ENCODE results near the gene GABARAP.

Gene GABARAP

DNA sequence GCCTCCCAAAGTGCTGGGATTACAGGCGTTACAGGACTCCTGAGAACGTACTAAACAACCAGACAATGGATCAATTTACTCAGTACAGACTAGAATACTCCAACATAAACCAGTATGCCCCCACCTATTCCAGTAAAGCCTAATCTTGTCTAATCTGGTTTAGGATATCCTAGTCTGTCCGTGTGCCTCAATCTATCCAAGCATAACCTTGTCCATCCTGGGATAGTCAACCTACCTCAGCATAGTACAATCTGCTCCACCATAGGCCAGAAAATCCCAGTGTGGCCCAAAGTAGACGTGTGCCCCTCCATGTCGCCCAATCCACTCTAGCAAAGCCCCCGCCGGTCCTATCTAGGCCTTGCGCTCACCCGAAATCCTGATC is 8.6 kb downstream of the GABARAP start:
- TF ChIP-seq, protein P1, sequence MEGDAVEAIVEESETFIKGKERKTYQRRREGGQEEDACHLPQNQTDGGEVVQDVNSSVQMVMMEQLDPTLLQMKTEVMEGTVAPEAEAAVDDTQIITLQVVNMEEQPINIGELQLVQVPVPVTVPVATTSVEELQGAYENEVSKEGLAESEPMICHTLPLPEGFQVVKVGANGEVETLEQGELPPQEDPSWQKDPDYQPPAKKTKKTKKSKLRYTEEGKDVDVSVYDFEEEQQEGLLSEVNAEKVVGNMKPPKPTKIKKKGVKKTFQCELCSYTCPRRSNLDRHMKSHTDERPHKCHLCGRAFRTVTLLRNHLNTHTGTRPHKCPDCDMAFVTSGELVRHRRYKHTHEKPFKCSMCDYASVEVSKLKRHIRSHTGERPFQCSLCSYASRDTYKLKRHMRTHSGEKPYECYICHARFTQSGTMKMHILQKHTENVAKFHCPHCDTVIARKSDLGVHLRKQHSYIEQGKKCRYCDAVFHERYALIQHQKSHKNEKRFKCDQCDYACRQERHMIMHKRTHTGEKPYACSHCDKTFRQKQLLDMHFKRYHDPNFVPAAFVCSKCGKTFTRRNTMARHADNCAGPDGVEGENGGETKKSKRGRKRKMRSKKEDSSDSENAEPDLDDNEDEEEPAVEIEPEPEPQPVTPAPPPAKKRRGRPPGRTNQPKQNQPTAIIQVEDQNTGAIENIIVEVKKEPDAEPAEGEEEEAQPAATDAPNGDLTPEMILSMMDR (IDR thresholded peaks at IDR 0.05; ENCODE audit: control extremely low read depth, extremely low read depth, low read depth, missing control alignments) = no peak
- DNase-seq (ENCODE audit: extremely low spot score) = no peak
- ChIA-PET CTCF (interaction anchor here (4.4 kb wide), 1 partner anchor 13 kb away, joined by 26 read pairs; the partner anchor contains the start of genes ACADVL and DLG4), POLR2A (interaction anchor here (1.0 kb wide), 1 partner anchor 9 kb away, joined by 3 read pairs; the partner anchor contains the start of gene GABARAP)

DNA sequence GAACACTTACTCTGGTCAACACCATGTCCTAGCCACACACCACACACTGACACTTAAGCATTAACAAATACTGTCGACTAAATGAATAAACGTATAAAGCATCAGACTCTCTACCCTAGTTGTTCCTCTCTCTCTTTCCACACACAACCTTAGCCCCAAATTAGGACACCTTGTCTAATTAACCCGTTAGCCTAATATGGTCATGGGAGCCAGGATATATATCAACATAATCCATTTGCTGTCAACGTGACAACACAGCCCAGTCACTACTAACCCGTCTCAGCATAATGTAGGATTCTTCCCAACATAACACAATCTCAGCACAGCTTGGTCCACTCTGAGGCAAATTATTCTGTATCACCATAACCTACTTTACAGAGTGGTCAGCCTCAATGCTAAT is 10.1 kb downstream of the GABARAP start:
- ChIA-PET CTCF (interaction anchor here (0.9 to 1.6 kb wide), 2 partner anchors 10 to 11 kb away, joined by 3 to 4 read pairs; no protein-coding TSS in a partner anchor), POLR2A (interaction anchor here (0.6 kb wide), 2 partner anchors 11 to 220 kb away, joined by 5 read pairs; no protein-coding TSS in a partner anchor)
- DNase-seq (ENCODE audit: extremely low spot score) = no peak
- TF ChIP-seq, protein P1 (IDR thresholded peaks at IDR 0.05; ENCODE audit: control extremely low read depth, extremely low read depth, low read depth, missing control alignments) = no peak

DNA sequence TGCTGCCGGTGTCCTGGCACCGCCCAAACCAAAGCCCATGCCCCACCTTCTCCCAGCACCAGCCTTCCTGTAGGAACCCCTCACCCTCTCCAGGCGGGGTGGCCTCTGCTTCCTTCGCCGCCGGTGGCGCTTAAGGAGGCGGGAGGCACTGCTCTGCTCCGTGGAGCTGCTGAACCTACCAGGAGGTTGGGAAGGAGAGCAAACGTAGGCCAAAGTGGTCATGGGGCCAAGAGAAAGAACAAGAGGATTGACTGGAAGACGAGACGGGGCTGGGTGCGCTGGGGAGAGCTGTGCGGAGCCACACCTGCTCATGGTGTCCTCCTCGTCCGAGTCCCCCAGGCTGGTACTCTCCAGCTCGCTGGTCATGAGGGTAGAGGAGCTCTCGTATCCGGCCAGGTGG is 12.7 kb downstream of the GABARAP start:
- TF ChIP-seq, protein P1 (IDR thresholded peaks at IDR 0.05; ENCODE audit: control extremely low read depth, extremely low read depth, low read depth, missing control alignments) = no peak
- ChIA-PET POLR2A (interaction anchor here (1.3 kb wide), 1 partner anchor 9 kb away, joined by 4 read pairs; no protein-coding TSS in a partner anchor), CTCF (interaction anchor here (2.0 kb wide), 1 partner anchor 10 kb away, joined by 4 read pairs; the partner anchor contains the start of genes ACADVL and DLG4)
- no peak for DNase-seq (ENCODE audit: extremely low spot score)

DNA sequence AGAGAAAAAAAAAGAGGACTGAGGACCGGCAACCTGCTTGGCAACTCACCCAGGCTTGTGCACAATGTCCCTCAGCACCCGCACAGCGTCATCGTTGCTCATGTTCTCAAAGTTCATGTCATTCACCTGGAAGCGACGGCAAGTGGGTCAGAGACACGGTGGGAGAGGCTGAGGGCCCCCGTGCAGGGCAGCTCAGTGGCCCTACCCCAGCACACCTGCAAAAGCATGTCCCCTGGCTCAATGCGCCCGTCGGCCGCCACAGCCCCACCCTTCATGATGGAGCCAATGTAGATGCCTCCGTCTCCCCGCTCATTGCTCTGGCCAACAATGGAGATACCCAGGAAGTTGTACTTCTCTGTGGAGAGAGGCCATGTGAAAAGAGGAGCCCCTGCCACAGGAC is 13.3 kb downstream of the GABARAP start:
- TF ChIP-seq, protein P1 (IDR thresholded peaks at IDR 0.05; ENCODE audit: control extremely low read depth, extremely low read depth, low read depth, missing control alignments) = no peak
- ChIA-PET CTCF (interaction anchor here (2.0 kb wide), 1 partner anchor 9 kb away, joined by 4 read pairs; the partner anchor contains the start of genes ACADVL and DLG4), POLR2A (interaction anchor here (1.3 kb wide), 1 partner anchor 8 kb away, joined by 4 read pairs; no protein-coding TSS in a partner anchor)
- DNase-seq (ENCODE audit: extremely low spot score) = no peak

DNA sequence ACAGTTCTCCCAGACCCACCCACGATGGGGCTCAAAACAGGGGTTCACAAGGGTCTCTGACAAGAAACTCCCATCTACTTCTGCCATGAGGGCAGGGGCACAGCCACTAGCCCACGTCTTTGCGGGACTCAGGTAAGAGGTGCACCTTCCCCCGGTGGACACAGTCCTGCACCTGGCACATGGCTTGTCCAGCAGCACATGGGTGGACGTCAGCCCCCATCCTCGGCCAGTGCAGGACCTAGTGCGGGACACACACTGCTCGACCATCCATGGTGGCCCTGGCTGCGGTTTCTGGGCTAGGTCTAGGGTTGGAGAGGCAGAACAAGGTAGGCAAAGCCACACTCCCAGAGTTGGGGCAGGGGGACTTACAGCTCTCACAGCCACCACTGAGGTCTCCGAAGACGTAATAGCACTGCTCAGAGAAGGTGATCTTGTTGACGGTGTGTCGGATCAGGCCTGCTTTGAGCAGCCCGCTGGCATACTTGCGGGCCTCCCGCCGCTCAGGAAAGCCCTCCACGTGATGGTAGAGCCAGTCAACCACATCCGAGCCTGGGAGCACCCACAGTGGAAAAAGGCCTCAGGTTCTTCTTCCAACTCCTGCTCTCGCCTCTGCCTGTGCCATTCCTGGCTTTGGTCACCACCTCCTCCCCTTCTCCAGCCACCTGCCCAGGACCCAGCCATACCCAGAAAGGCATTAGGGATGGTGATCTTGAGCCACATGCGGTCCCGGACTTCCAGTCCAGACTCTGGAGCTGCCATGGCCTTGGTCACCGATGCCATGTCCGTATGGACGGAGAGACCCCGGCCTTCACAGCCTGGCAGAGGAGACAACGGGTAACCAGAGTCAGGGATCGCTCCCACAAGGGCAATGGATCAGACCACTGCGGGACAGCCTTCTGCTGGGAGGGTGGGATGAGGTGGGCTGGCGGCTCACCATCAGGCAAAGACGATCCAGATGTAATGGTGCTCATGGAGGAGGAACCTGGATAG is 15.2 kb downstream of the GABARAP start:
- no peak for DNase-seq (ENCODE audit: extremely low spot score)
- ChIA-PET POLR2A (no interaction called here), CTCF (no interaction called here)
- TF ChIP-seq, protein P1 (IDR thresholded peaks at IDR 0.05; ENCODE audit: control extremely low read depth, extremely low read depth, low read depth, missing control alignments) = no peak

DNA sequence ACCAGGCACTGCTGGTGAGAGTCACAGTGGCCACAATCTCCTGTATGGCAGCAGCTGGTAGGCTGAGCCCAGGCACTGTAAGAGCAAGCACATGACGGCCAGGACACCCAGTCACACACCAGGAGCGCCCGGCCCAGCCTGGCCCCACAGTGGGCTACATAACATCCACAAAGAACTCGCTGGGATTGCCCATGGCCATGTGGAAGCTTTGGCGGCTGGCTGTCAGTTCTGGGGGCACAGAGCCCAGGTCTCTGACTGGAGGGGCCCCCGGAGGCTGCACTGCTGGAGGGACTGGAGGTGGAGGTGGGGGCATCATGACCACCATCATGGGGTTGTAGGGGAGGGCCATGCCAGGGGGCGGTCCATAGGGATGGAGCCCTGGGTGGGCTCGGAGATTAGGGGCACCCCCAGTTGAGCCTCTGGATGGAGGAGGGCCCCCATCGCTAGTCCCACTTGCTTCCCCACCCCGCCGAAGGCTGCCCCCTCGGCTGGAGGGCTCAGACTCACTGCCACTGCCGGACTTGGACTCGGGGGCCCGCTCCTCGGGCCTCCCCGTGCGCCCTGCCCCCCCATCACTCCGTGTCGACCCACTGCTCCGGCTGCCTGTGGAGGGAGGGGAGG is 16.4 kb downstream of the GABARAP start:
- ChIA-PET CTCF (no interaction called here), POLR2A (interaction anchor here (1.6 kb wide), 1 partner anchor 10 kb away, joined by 3 read pairs; no protein-coding TSS in a partner anchor)
- TF ChIP-seq, protein P1 (IDR thresholded peaks at IDR 0.05; ENCODE audit: control extremely low read depth, extremely low read depth, low read depth, missing control alignments) = no peak
- DNase-seq (ENCODE audit: extremely low spot score) = no peak
